IMR-90 (cell line): ENCODE results near the gene CALU. TPM values are rescaled to one million over a fixed set of nuclear protein-coding genes. Genes with fewer than 3 reads are reported as not detected.
A peak's percentile ranks its signal among the peaks of the same experiment; 100 is the strongest.

Source experiments
- ATAC-seq: fragments of 200-7000 bp; cut with Tn5 transposase; 2 replicates; pipeline ENCODE4 v1.9.1; 2020; ENCODE audit warnings: low read depth, mild to moderate bottlenecking, moderate library complexity
- BruUV-seq: library from RNA; stranded (reverse); fragments of 400-500 nt; replicated peaks from 2 replicates; lab custom pipeline; 2021; lab: Mats Ljungman, UMichigan
- CTCF ChIA-PET: fragments of 300-600 bp; formaldehyde crosslinking; extraction: SDS; loops from one replicate; lab custom pipeline; 2021; ENCODE audit warnings: antibody characterized with exemption; lab: Yijun Ruan, JAX
- POLR2A ChIA-PET: fragments of 300-600 bp; sonication (Branson Sonifier 250); formaldehyde crosslinking; loops from one replicate; lab custom pipeline; 2022; ENCODE audit warnings: antibody characterized with exemption; ENCODE audit not compliant: unreplicated experiment; lab: Charles Lee
- DNase-seq: peaks from one replicate; pipeline ENCODE4 v3.0.0; 2013
- H2AFZ ChIP-seq: replicated peaks from 2 replicates; pipeline ENCODE3; 2013; ENCODE audit warnings: low read length, mild to moderate bottlenecking; ENCODE audit not compliant: poor library complexity
- H2AK5ac ChIP-seq: 2 replicates; pipeline ENCODE4 v1.6.1; 2013; ENCODE audit warnings: low read depth, low read length, inconsistent platforms
- H2AK9ac ChIP-seq: replicated peaks from 2 replicates; pipeline ENCODE3; 2013; ENCODE audit warnings: mild to moderate bottlenecking, low read depth, low read length, moderate library complexity; ENCODE audit not compliant: poor library complexity
- H2BK120ac ChIP-seq: 2 replicates; pipeline ENCODE4 v1.6.1; 2013; ENCODE audit warnings: low read depth, low read length, inconsistent platforms
- H2BK15ac ChIP-seq: 3 replicates; pipeline ENCODE4 v1.6.1; 2013; ENCODE audit warnings: low read depth, low read length, inconsistent platforms
- H2BK20ac ChIP-seq: 2 replicates; pipeline ENCODE4 v1.6.1; 2013; ENCODE audit warnings: low read depth, mild to moderate bottlenecking, inconsistent platforms, low read length, moderate library complexity
- H2BK5ac ChIP-seq: 2 replicates; pipeline ENCODE4 v1.6.1; 2013; ENCODE audit warnings: mild to moderate bottlenecking, low read depth, low read length, inconsistent platforms; ENCODE audit not compliant: poor library complexity, severe bottlenecking
- H3K14ac ChIP-seq: replicated peaks from 2 replicates; pipeline ENCODE4 v1.6.1; 2013; ENCODE audit warnings: low read depth, low read length, inconsistent platforms
- H3K18ac ChIP-seq: 2 replicates; pipeline ENCODE4 v1.6.1; 2013; ENCODE audit warnings: low read depth, low read length, control low read depth
- H3K23ac ChIP-seq: 2 replicates; pipeline ENCODE4 v1.6.1; 2013; ENCODE audit warnings: low read depth, low read length, inconsistent platforms
- H3K27ac ChIP-seq: 2 replicates; pipeline ENCODE4 v1.5.1; 2013; ENCODE audit warnings: mild to moderate bottlenecking, control low read depth, low read length; ENCODE audit not compliant: insufficient read depth
- H3K27me3 ChIP-seq: 2 replicates; pipeline ENCODE4 v1.6.1; 2013; ENCODE audit warnings: low read length; ENCODE audit not compliant: control insufficient read depth, insufficient read depth
- H3K36me3 ChIP-seq: 2 replicates; pipeline ENCODE4 v1.6.1; 2013; ENCODE audit warnings: low read length, mixed read lengths; ENCODE audit not compliant: control insufficient read depth, insufficient read depth
- H3K4ac ChIP-seq: 2 replicates; pipeline ENCODE4 v1.6.1; 2013; ENCODE audit warnings: low read depth, low read length, inconsistent platforms
- H3K4me1 ChIP-seq: 2 replicates; pipeline ENCODE4 v1.6.1; 2013; ENCODE audit warnings: low read length, mixed read lengths; ENCODE audit not compliant: control insufficient read depth, insufficient read depth
- H3K4me2 ChIP-seq: 2 replicates; pipeline ENCODE4 v1.6.1; 2013; ENCODE audit warnings: low read depth, mild to moderate bottlenecking, control low read depth, low read length, moderate library complexity
- H3K4me3 ChIP-seq: 2 replicates; pipeline ENCODE4 v1.5.1; 2013; ENCODE audit warnings: low read depth, mild to moderate bottlenecking, control low read depth, low read length, moderate library complexity; ENCODE audit not compliant: insufficient read depth
- H3K56ac ChIP-seq: 2 replicates; pipeline ENCODE4 v1.6.1; 2013; ENCODE audit warnings: low read length, inconsistent platforms; ENCODE audit not compliant: insufficient read depth; ENCODE audit errors: extremely low read depth
- H3K79me1 ChIP-seq, 2 experiments: 2 replicates each; pipeline ENCODE4 v1.6.1; 2013; ENCODE audit warnings: low read length in 2 of 2, inconsistent platforms in 1 of 2, low read depth in 1 of 2
- H3K9ac ChIP-seq: 2 replicates; pipeline ENCODE4 v1.6.1; 2013; ENCODE audit warnings: low read depth, low read length, control low read depth
- H3K9me1 ChIP-seq: 2 replicates; pipeline ENCODE4 v1.6.1; 2013; ENCODE audit warnings: low read length, inconsistent platforms; ENCODE audit not compliant: insufficient read depth
- H3K9me3 ChIP-seq: 2 replicates; pipeline ENCODE4 v1.6.1; 2013; ENCODE audit warnings: low read length; ENCODE audit not compliant: control insufficient read depth, insufficient read depth
- H4K20me1 ChIP-seq: 2 replicates; pipeline ENCODE4 v1.6.1; 2013; ENCODE audit warnings: low read length, inconsistent platforms; ENCODE audit not compliant: insufficient read depth
- H4K5ac ChIP-seq: 2 replicates; pipeline ENCODE4 v1.6.1; 2013; ENCODE audit warnings: mild to moderate bottlenecking, low read depth, low read length, control low read depth
- H4K8ac ChIP-seq, 2 experiments: 2 replicates each; pipeline ENCODE4 v1.6.1; 2013; ENCODE audit warnings: low read depth in 2 of 2, low read length in 2 of 2, control low read depth in 1 of 2, inconsistent platforms in 1 of 2
- H4K91ac ChIP-seq: 2 replicates; pipeline ENCODE4 v1.6.1; 2013; ENCODE audit warnings: low read depth, low read length, inconsistent platforms; ENCODE audit not compliant: insufficient read depth
- MAFK ChIP-seq: IDR thresholded peaks from 2 replicates; pipeline ENCODE4 v1.6.1; 2012; ENCODE audit warnings: low read depth, low read length, improper control_type of control experiment
- MXI1 ChIP-seq: IDR thresholded peaks from 2 replicates; pipeline ENCODE4 v1.6.1; 2012; ENCODE audit warnings: low read depth, mild to moderate bottlenecking, low read length, moderate library complexity, borderline replicate concordance
- POLR2A ChIP-seq: IDR thresholded peaks from 2 replicates; pipeline ENCODE4 v1.6.1; 2012; ENCODE audit warnings: mild to moderate bottlenecking, low read depth, low read length
- WGBS, 2 experiments: methylation state at CpG; one replicate each; pipeline versions ENCODE4 v1.1.5 to v1.1.7; 2013; ENCODE audit warnings: missing lambda C conversion rate in 2 of 2; ENCODE audit not compliant: insufficient read length in 1 of 2; ENCODE audit errors: extremely low coverage in 2 of 2; 5-methylcytosine and 5-hydroxymethylcytosine counted together
- dilution Hi-C: fragments of 300-500 bp; cut with HindIII; formaldehyde crosslinking; loops from one replicate; pipeline ENCODE4 v1.14.3; 2018; ENCODE audit warnings: low sequenced_read_pairs; ENCODE audit not compliant: unreplicated experiment
- in situ Hi-C: fragments of 300-500 bp; cut with MboI; formaldehyde crosslinking; loops from 3 replicates; pipeline ENCODE4 v1.14.3; 2019; ENCODE audit warnings: low sequenced_read_pairs, inconsistent platforms, mixed read lengths
- intact Hi-C: fragments of 100-400 bp; cut with micrococcal nuclease; formaldehyde crosslinking; loops from 2 replicates; pipeline ENCODE4 v1.10.0; 2022
- polyA plus RNA-seq, 3 experiments: library from polyadenylated mRNA; depleted of rRNA; stranded (reverse); fragments of >200 nt; gene quantifications; 2 replicates each; pipeline ENCODE4 v1.2.3, GENCODE V29; 2012; ENCODE audit warnings: low replicate concordance in 1 of 3
- total RNA-seq: library from RNA; depleted of rRNA; stranded (reverse); fragments of >200 nt; gene quantifications from 2 replicates; pipeline ENCODE4 v1.2.3, GENCODE V29; 2012

The CALU gene
- total and polyA plus RNA-seq, 2 of the 4 experiments (the other 2 are of a cell fraction), result 421 to 525 TPM

GRCh38 chr7:128740996-128741395, 1.8 kb downstream of the CALU start:
- intact Hi-C loops, result loop anchor here (5.0 kb wide), 1 partner anchor 91 kb away; the partner anchor contains the start of gene FLNC

More at GRCh38 chr7:128740996-128741395, 1.8 kb downstream of the CALU start:
- Histone ChIP-seq H4K8ac (no peak overlapping the region), H3K4me2 (peak overlapping the region; percentile 90), H4K91ac (no peak overlapping the region), H3K9me1 (peaks cover 23% of the 10 kb centered on the region), H3K23ac (peak overlapping the region; percentile 85), H2BK20ac (no peak overlapping the region), H3K14ac (peak overlapping the region; percentile 81), H2AK9ac (no peak overlapping the region), H4K20me1 (peaks cover 68% of the 10 kb centered on the region), H2AK5ac (peak overlapping the region; percentile 87), H3K4ac (peak overlapping the region; percentile 57), H3K27ac (no peak overlapping the region), H3K79me1 (peaks cover 0 to 19% of the 10 kb centered on the region in 2 experiments; a peak in 2 of 4 replicates), H2AFZ (no peak overlapping the region), H3K9me3 (no peaks in the 10 kb centered on the region), H3K4me1 (peaks cover 8% of the 10 kb centered on the region), H3K18ac (no peak overlapping the region), H3K4me3 (peak overlapping the region; percentile 81), H3K27me3 (no peaks in the 10 kb centered on the region), H4K5ac (no peak overlapping the region), H2BK120ac (no peak overlapping the region), H2BK15ac (no peak overlapping the region), H3K56ac (peak overlapping the region; percentile 50; the same call in 1 of the 2 replicates), H3K36me3 (peaks cover 4% of the 10 kb centered on the region), H3K9ac (peak overlapping the region; percentile 91; the same call in 1 of the 2 replicates), H2BK5ac (peak overlapping the region; percentile 87)
- no peak for DNase-seq
- TF ChIP-seq POLR2A (peak; percentile 38; the same call in 1 of the 2 replicates), MAFK (peak; percentile 48), MXI1 (no peak)
- dilution Hi-C loops, result no loop called here
- no TSS peak for BruUV-seq
- ChIA-PET CTCF (interaction anchor here (0.8 to 1.0 kb wide), 2 partner anchors 8 to 9 kb away, joined by 3 to 4 read pairs; no protein-coding TSS in a partner anchor), POLR2A (interaction anchor here (0.6 to 1.5 kb wide), 2 partner anchors 92 to 94 kb away, joined by 3 to 12 read pairs; no protein-coding TSS in a partner anchor)
- in situ Hi-C loops, result no loop called here
- ATAC-seq, result no peak
- WGBS, 2 experiments, result no CpG with 5 or more reads among the region's 3 CpGs
